B cell (primary cell): ENCODE data around the gene HOXB8. TPM values are rescaled to one million over a fixed set of nuclear protein-coding genes. Genes with fewer than 3 reads are reported as not detected.
A peak's percentile ranks its signal among the peaks of the same experiment; 100 is the strongest.

Experiments used
- ATAC-seq: fragments of 200-7000 bp; cut with Tn5 transposase; one replicate; pipeline ENCODE4 v1.10.0; 2021; ENCODE audit warnings: low read depth, mild to moderate bottlenecking, moderate number of reproducible peaks, moderate library complexity
- CTCF ChIA-PET: fragments of 350-600 bp; sonication (Branson Sonifier 250); formaldehyde crosslinking; loops from one replicate; lab custom pipeline; 2021; ENCODE audit warnings: antibody characterized with exemption, inconsistent platforms; lab: Charles Lee
- POLR2A ChIA-PET: fragments of 350-600 bp; sonication (Branson Sonifier 250); formaldehyde crosslinking; loops from one replicate; lab custom pipeline; 2021; ENCODE audit warnings: antibody characterized with exemption; lab: Charles Lee
- DNase-seq: peaks from one replicate; pipeline ENCODE4 v3.0.0; 2013
- H2AFZ ChIP-seq: 2 replicates; pipeline ENCODE4 v1.6.1; 2012; ENCODE audit warnings: mild to moderate bottlenecking, low read depth, low read length; ENCODE audit not compliant: insufficient read depth, poor library complexity, severe bottlenecking
- H3K27ac ChIP-seq, 2 donors: 1 replicate in 1 of 2; 2 replicates in 1 of 2; pipeline ENCODE4 v1.5.1; 2012 to 2013; ENCODE audit warnings: low read length in 2 of 2, mild to moderate bottlenecking in 2 of 2, moderate library complexity in 1 of 2
- H3K27me3 ChIP-seq, 4 experiments: fragments of 200-600 bp in 1 of 4; sonication (generic) in 1 of 4; replicated peaks in 1 of 4; 1 replicate in 2 of 4; 2 replicates in 2 of 4; pipeline versions ENCODE4 v1.6.1 to v1.7.0; 2013 to 2016; ENCODE audit warnings: low read length in 3 of 4, mild to moderate bottlenecking in 2 of 4, mixed read lengths in 1 of 4, moderate library complexity in 1 of 4; ENCODE audit not compliant: insufficient read depth in 4 of 4, control insufficient read depth in 3 of 4; ENCODE audit errors: control extremely low read depth in 1 of 4
- H3K36me3 ChIP-seq, 2 experiments: replicated peaks in 1 of 2; 1 replicate in 1 of 2; 2 replicates in 1 of 2; pipeline versions ENCODE4 v1.6.1 to v1.7.1; 2013; ENCODE audit warnings: low read length in 1 of 2; ENCODE audit not compliant: insufficient read depth in 2 of 2, control insufficient read depth in 1 of 2; ENCODE audit errors: control extremely low read depth in 1 of 2, extremely low read depth in 1 of 2
- H3K4me1 ChIP-seq, 2 donors: fragments of 200-600 bp in 1 of 2; sonication (generic) in 1 of 2; 1 replicate in 1 of 2; 2 replicates in 1 of 2; pipeline versions ENCODE4 v1.5.1 to v1.6.1; 2013 to 2017; ENCODE audit warnings: low read length in 2 of 2; ENCODE audit not compliant: control insufficient read depth in 2 of 2, insufficient read depth in 2 of 2
- H3K4me2 ChIP-seq: replicated peaks from 2 replicates; pipeline ENCODE3; 2012; ENCODE audit warnings: mild to moderate bottlenecking, low read depth, low read length; ENCODE audit not compliant: poor library complexity, severe bottlenecking
- H3K4me3 ChIP-seq, 5 experiments: fragments of 200-600 bp in 1 of 5; sonication (generic) in 1 of 5; 1 replicate in 3 of 5; 2 replicates in 2 of 5; pipeline versions ENCODE4 v1.5.1 to v1.7.0; 2011 to 2016; ENCODE audit warnings: low read length in 4 of 5, mild to moderate bottlenecking in 4 of 5, low read depth in 2 of 5, control low read depth in 1 of 5, moderate library complexity in 1 of 5; ENCODE audit not compliant: insufficient read depth in 1 of 5; ENCODE audit errors: control extremely low read depth in 1 of 5, extremely low read depth in 1 of 5
- H3K79me2 ChIP-seq: fragments of 200-600 bp; sonication (generic); one replicate; pipeline ENCODE4 v1.6.0; 2016; ENCODE audit warnings: low read length; ENCODE audit not compliant: control insufficient read depth, insufficient read depth
- H3K9ac ChIP-seq: fragments of 200-600 bp; sonication (generic); 2 replicates; pipeline ENCODE4 v1.6.1; 2017; ENCODE audit warnings: mild to moderate bottlenecking, low read length, moderate library complexity
- H3K9me3 ChIP-seq, 3 donors: one replicate each; pipeline versions ENCODE4 v1.6.1 to v1.7.1; 2013; ENCODE audit warnings: low read length in 2 of 3; ENCODE audit not compliant: control insufficient read depth in 2 of 3, insufficient read depth in 1 of 3; ENCODE audit errors: control extremely low read depth in 1 of 3
- H4K20me1 ChIP-seq: 2 replicates; pipeline ENCODE4 v1.6.0; 2012; ENCODE audit warnings: mild to moderate bottlenecking, low read length; ENCODE audit not compliant: insufficient read depth, control insufficient read depth, poor library complexity, severe bottlenecking
- H3K27ac Mint-ChIP-seq: one replicate; pipeline ENCODE4 v1.8.0; 2021; ENCODE audit warnings: mixed read lengths
- H3K27me3 Mint-ChIP-seq: one replicate; pipeline ENCODE4 v1.8.0; 2021; ENCODE audit warnings: mixed read lengths
- H3K4me1 Mint-ChIP-seq: one replicate; pipeline ENCODE4 v1.8.0; 2021; ENCODE audit warnings: mixed read lengths
- H3K4me3 Mint-ChIP-seq: one replicate; pipeline ENCODE4 v1.8.0; 2021; ENCODE audit warnings: mixed read lengths
- H3K9me3 Mint-ChIP-seq: one replicate; pipeline ENCODE4 v1.8.0; 2022; ENCODE audit warnings: mixed read lengths; ENCODE audit not compliant: insufficient read depth
- CTCF ChIP-seq: fragments of 200-600 bp; IDR thresholded peaks from one replicate; pipeline ENCODE4 v1.8.0; 2022; ENCODE audit warnings: antibody characterized with exemption, mild to moderate bottlenecking
- EZH2 ChIP-seq: IDR thresholded peaks from 2 replicates; pipeline ENCODE4 v1.6.1; 2012; ENCODE audit warnings: borderline replicate concordance, low read depth, mild to moderate bottlenecking, moderate library complexity, low read length; ENCODE audit not compliant: insufficient read depth, poor library complexity, severe bottlenecking
- WGBS: methylation state at CpG from one replicate; pipeline ENCODE4 v1.1.5; 2013; ENCODE audit warnings: missing lambda C conversion rate; ENCODE audit not compliant: insufficient coverage; 5-methylcytosine and 5-hydroxymethylcytosine counted together
- intact Hi-C: fragments of 100-400 bp; cut with micrococcal nuclease; formaldehyde crosslinking; loops from one replicate; pipeline ENCODE4 v1.10.0; 2022
- polyA plus RNA-seq: library from polyadenylated mRNA; depleted of rRNA; stranded (reverse); fragments of >200 nt; gene quantifications from 2 replicates; pipeline ENCODE4 v1.2.3, GENCODE V29; 2012
- total RNA-seq, 2 donors: library from RNA; stranded (reverse); fragments of 120-200 nt in 1 of 2; gene quantifications; 1 replicate in 1 of 2; 2 replicates in 1 of 2; pipeline versions ENCODE4 v1.2.3 to v1.2.4, GENCODE V29; 2013 to 2022

Gene HOXB8
- total and polyA plus RNA-seq, 2 donors (not counting 1 experiment from before 2014, with no cell fraction given), result not detected

- Histone ChIP-seq H3K4me1 (peaks cover 43 to 57% of the 10 kb centered on the region in 2 donors), H3K9ac (peak overlapping the region; percentile 68), H3K27ac (no peak overlapping the region), H2AFZ (peak overlapping the region; percentile 58), H3K4me3 (peak overlapping the region in 3 of 5 experiments; percentile 59 to 64 (median 59)), H3K4me2 (peak overlapping the region; percentile 80), H3K27me3 (peaks cover 0 to 99% (median 89%) of the 10 kb centered on the region in 4 experiments), H3K9me3 (peaks cover 0 to 14% (median 0%) of the 10 kb centered on the region in 3 donors), H3K79me2 (no peaks in the 10 kb centered on the region), H4K20me1 (peaks cover 4% of the 10 kb centered on the region), H3K36me3 (no peaks in the 10 kb centered on the region)
- TF ChIP-seq EZH2 (no peak), CTCF (no peak)
- H3K9me3 Mint-ChIP-seq, result no peaks in the 10 kb centered on the region
- peaks cover 93% of the 10 kb centered on the region for H3K27me3 Mint-ChIP-seq
- intact Hi-C loops, result no loop called here
- ATAC-seq (no peak), DNase-seq (peak; percentile 61)
- 4% methylated on average over 21 of the region's 34 CpGs for WGBS
- H3K4me1 Mint-ChIP-seq, result peaks cover 39% of the 10 kb centered on the region
- ChIA-PET CTCF (interaction anchor here (0.8 to 3.2 kb wide), 6 partner anchors 11 to 278 kb away, joined by 3 to 13 read pairs (median 4); no protein-coding TSS in a partner anchor), POLR2A (no interaction called here)
- H3K4me3 Mint-ChIP-seq, result peak overlapping the region; percentile 97
- H3K27ac Mint-ChIP-seq, result no peak overlapping the region
Measured at GRCh38 chr17:48586355-48587258, 28.5 kb downstream of the HOXB8 start.

- Histone ChIP-seq H3K79me2 (no peaks in the 10 kb centered on the region), H3K4me1 (peaks cover 45 to 57% of the 10 kb centered on the region in 2 donors), H3K4me2 (no peak overlapping the region), H3K9ac (no peak overlapping the region), H4K20me1 (peaks cover 4% of the 10 kb centered on the region), H3K27me3 (peaks cover 0 to 99% (median 90%) of the 10 kb centered on the region in 4 experiments), H3K27ac (no peak overlapping the region), H2AFZ (no peak overlapping the region), H3K4me3 (no peak overlapping the region), H3K9me3 (peaks cover 0 to 23% (median 0%) of the 10 kb centered on the region in 3 donors), H3K36me3 (no peaks in the 10 kb centered on the region)
- intact Hi-C loops, result no loop called here
- DNase-seq, result no peak
- Mint-ChIP-seq H3K27ac (no peak overlapping the region), H3K27me3 (peaks cover 94% of the 10 kb centered on the region), H3K4me3 (peak overlapping the region; percentile 97), H3K4me1 (peaks cover 44% of the 10 kb centered on the region), H3K9me3 (no peaks in the 10 kb centered on the region)
- CTCF ChIA-PET, result interaction anchor here (0.9 to 2.2 kb wide), 3 partner anchors 29 to 248 kb away, joined by 4 to 20 read pairs (median 4); no protein-coding TSS in a partner anchor
- ATAC-seq, result no peak
- no peak for TF ChIP-seq EZH2
- no peak for TF ChIP-seq CTCF
- 80% methylated on average over 1 of the region's 2 CpGs for WGBS
- POLR2A ChIA-PET, result no interaction called here
Measured at GRCh38 chr17:48584223-48584741, 30.8 kb downstream of the HOXB8 start.
